Osteocyte (in vitro differentiated cells): ENCODE data around the gene KEAP1. TPM values are rescaled to one million over a fixed set of nuclear protein-coding genes. Genes with fewer than 3 reads are reported as not detected.

Source experiments
- DNase-seq: peaks from one replicate; pipeline ENCODE4 v3.0.0; 2021; ENCODE audit warnings: mixed read lengths; ENCODE audit not compliant: unreplicated experiment; ENCODE audit errors: extremely low spot score
- H3K27ac Mint-ChIP-seq: one replicate; pipeline ENCODE4 v1.8.0; 2021; ENCODE audit warnings: mild to moderate bottlenecking, mixed read lengths; ENCODE audit not compliant: unreplicated experiment
- H3K27me3 Mint-ChIP-seq: one replicate; pipeline ENCODE4 v1.8.0; 2021; ENCODE audit warnings: mixed read lengths; ENCODE audit not compliant: unreplicated experiment
- H3K36me3 Mint-ChIP-seq: one replicate; pipeline ENCODE4 v1.8.0; 2021; ENCODE audit warnings: mixed read lengths; ENCODE audit not compliant: unreplicated experiment
- H3K4me1 Mint-ChIP-seq: one replicate; pipeline ENCODE4 v1.8.0; 2021; ENCODE audit warnings: mixed read lengths; ENCODE audit not compliant: unreplicated experiment
- H3K4me3 Mint-ChIP-seq: one replicate; pipeline ENCODE4 v1.8.0; 2021; ENCODE audit warnings: mild to moderate bottlenecking, moderate library complexity, mixed read lengths; ENCODE audit not compliant: unreplicated experiment
- H3K9me3 Mint-ChIP-seq: one replicate; pipeline ENCODE4 v1.8.0; 2021; ENCODE audit warnings: mixed read lengths; ENCODE audit not compliant: unreplicated experiment
- CTCF ChIP-seq: fragments of 200-600 bp; sonication (generic); IDR thresholded peaks from 2 replicates; pipeline ENCODE4 v1.5.0; 2021; ENCODE audit warnings: antibody characterized with exemption, mild to moderate bottlenecking, moderate library complexity
- total RNA-seq: library from RNA; stranded (reverse); gene quantifications from 2 replicates; pipeline ENCODE4 v1.2.1, GENCODE V29; 2021

The KEAP1 gene
- total RNA-seq, 1 donor from 2014 or later: 80.1 TPM

GRCh38 chr19:10549733-10550132 lies 46.6 kb upstream of the KEAP1 start:
- peaks cover 29% of the 10 kb centered on the region for H3K36me3 Mint-ChIP-seq
- no peak for DNase-seq
- no peak overlapping the region for H3K4me3 Mint-ChIP-seq
- peaks cover 6% of the 10 kb centered on the region for H3K4me1 Mint-ChIP-seq
- no peak overlapping the region for H3K27ac Mint-ChIP-seq
- H3K27me3 Mint-ChIP-seq: no peaks in the 10 kb centered on the region
- TF ChIP-seq CTCF: no peak
- H3K9me3 Mint-ChIP-seq: no peaks in the 10 kb centered on the region

- H3K36me3 Mint-ChIP-seq: peaks cover 23% of the 10 kb centered on the region
- H3K4me3 Mint-ChIP-seq: no peak overlapping the region
- no peaks in the 10 kb centered on the region for H3K27me3 Mint-ChIP-seq
Observed at GRCh38 chr19:10548746-10549276, 45.7 kb upstream of the KEAP1 start.

GRCh38 chr19:10546817-10547216 lies 43.7 kb upstream of the KEAP1 start:
- TF ChIP-seq CTCF: no peak
- no peak for DNase-seq
- peaks cover 10% of the 10 kb centered on the region for H3K4me1 Mint-ChIP-seq

More at GRCh38 chr19:10548746-10549276, 45.7 kb upstream of the KEAP1 start:
- Mint-ChIP-seq H3K9me3 (no peaks in the 10 kb centered on the region), H3K27ac (no peak overlapping the region), H3K4me1 (peaks cover 10% of the 10 kb centered on the region)
- DNase-seq: no peak
- no peak for TF ChIP-seq CTCF

GRCh38 chr19:10544753-10545251 lies 41.6 kb upstream of the KEAP1 start:
- H3K27me3 Mint-ChIP-seq: no peaks in the 10 kb centered on the region
- peak overlapping the region; percentile 71 for H3K27ac Mint-ChIP-seq
- peak overlapping the region; percentile 82 for H3K4me3 Mint-ChIP-seq
- H3K4me1 Mint-ChIP-seq: peaks cover 12% of the 10 kb centered on the region
- H3K9me3 Mint-ChIP-seq: no peaks in the 10 kb centered on the region
- peaks cover 2% of the 10 kb centered on the region for H3K36me3 Mint-ChIP-seq
- TF ChIP-seq CTCF: no peak
- no peak for DNase-seq

More at GRCh38 chr19:10546817-10547216, 43.7 kb upstream of the KEAP1 start:
- H3K36me3 Mint-ChIP-seq: peaks cover 14% of the 10 kb centered on the region
- H3K9me3 Mint-ChIP-seq: no peaks in the 10 kb centered on the region
- H3K27me3 Mint-ChIP-seq: no peaks in the 10 kb centered on the region
- no peak overlapping the region for H3K27ac Mint-ChIP-seq
- H3K4me3 Mint-ChIP-seq: no peak overlapping the region

- Mint-ChIP-seq H3K9me3 (no peaks in the 10 kb centered on the region), H3K4me3 (peak overlapping the region; percentile 82), H3K27ac (peak overlapping the region; percentile 71), H3K4me1 (peaks cover 12% of the 10 kb centered on the region), H3K36me3 (peaks cover 2% of the 10 kb centered on the region), H3K27me3 (no peaks in the 10 kb centered on the region)
- no peak for TF ChIP-seq CTCF
- DNase-seq: no peak
Observed at GRCh38 chr19:10544242-10544752, 41.1 kb upstream of the KEAP1 start.
